Measurements from ENCODE around the gene CD2AP. TPM values are rescaled to one million over a fixed set of nuclear protein-coding genes. Genes with fewer than 3 reads are reported as not detected.
"Not testable (repeated sequence)": the region's sequence is repeated elsewhere in the genome, so short reads cannot be mapped to it uniquely, and the experiment has no call there.

The CD2AP gene
- polyA plus RNA-seq, 4 donors = 18.9 to 92.2 (median 82.5) TPM

DNA sequence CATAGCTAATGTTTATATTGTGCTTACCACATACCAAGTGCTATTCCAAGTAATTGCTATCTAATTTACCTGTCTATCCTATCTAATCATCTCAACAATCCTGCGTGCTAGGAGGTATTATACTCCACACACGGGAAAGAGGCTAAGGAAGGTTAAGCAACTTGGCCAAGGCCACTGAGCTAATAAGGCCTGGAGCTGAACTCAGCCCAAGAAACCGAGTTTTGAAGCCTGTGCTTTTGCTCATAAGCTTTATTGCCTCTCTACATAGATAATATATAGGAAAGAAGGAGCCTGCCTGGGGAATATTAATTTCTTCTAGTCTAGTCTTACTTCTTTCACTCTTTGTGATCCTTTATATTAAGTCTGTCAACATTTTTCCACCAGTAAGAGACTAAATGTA, 153.0 kb downstream of the CD2AP start:
- DNase-seq (ENCODE audit: low read depth in 4 of 4, low spot score in 3 of 4) = no peak

DNA sequence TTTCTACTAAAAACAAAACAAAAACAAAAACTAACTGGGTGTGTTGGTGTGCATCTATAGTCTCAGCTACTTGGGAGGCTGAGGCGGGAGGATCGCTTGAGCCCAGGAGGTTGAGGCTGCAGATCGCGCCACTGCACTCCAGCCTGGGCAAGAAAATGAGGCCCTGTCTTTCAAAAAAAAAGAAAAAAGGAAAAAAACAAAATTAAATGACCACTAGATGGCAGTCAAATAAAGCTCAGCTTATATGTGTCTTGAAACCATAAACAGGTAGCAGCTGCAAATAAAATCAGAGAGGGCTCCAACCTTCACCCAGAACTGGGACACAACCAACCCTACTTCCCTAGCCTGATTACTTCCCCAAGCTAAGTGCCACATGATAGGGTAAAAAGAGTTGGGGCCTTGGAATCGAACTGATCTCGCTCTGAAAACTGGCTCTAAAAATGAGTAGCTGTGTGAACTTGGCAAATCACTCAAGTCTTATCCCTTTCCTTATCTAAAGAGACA, 153.7 kb downstream of the CD2AP start:
- DNase-seq (ENCODE audit: low read depth in 4 of 4, low spot score in 3 of 4) = peak in 3 of 4 donors; percentile 14 to 48 (median 43)

DNA sequence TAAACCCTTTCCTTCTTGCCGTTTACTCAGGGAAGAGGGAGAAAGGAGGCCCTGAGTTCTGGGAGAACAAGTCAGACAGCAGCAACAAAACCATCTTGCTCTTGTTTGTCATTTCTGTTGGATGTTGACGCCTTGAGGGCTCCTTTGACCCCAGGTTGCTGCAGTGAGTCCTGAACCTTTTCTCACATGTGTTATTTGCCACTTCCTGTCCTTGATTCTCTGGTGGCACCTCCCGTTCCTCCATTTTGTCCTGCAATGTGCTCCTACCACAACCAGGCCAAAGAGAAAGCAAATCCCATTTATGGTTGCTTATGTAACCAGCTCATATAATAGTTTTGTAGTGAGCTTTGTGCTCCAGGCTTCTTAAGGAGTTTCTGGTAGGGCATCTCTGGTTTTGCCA, 154.2 kb downstream of the CD2AP start:
- DNase-seq (ENCODE audit: low read depth in 4 of 4, low spot score in 3 of 4) = no peak

DNA sequence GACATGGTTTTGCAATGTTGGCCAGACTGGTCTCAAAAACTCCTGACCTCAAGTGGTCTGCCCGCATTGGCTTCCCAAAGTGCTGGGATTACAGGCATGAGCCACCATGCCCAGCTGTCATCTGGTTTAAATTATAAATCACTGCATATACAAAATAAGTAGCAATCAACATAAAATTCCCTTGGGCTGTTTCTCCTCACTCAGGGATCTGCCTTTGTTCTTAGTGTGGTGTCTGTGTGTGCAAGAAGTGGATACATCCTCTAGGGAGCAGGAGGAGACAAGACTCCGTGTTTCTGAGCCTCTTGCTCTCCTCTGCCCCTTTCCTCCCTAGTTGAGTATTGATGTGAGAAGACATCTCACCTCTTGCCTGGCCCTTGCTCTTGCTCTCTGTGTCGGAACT, 155.6 kb downstream of the CD2AP start:
- no peak for DNase-seq (ENCODE audit: low read depth in 4 of 4, low spot score in 3 of 4)

DNA sequence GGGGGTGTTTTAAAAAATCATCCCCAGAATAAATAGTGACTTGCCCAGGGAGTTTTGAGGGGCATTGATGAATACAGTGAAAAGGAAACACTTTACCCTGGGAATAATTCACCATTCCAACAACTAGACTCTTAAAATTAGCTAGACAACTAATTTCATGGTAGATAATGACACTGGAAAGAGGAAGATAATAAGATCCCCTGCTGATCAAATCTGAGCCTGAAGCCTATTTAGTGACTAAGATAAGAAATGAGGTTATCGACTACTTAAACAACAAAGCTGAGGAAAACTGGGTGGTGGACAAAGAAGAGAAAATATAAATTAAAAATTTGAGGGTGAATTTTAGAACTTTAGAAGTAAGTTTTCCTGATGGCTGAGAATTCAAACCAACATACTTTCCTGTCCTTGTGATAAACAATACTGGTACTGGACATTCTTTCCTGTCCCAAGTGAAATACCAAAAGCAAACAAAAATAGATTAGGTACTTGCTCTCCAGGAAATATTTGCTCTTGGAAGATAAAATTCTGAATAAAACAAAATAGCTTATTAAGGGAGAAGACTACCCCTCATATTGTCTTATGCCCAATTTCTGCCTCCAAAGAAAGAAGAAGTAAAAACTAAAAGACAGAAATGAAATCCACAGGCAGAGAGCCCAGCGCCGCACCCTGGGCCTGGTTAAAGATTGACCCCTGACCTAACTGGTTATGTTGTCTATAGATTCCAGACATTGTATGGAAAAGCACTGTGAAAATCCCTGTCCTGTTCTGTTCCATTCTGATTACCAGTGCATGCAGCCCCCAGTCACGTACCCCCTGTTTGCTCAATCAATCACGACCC, 156.8 kb downstream of the CD2AP start:
- no peak for DNase-seq (ENCODE audit: low read depth in 4 of 4, low spot score in 3 of 4)

DNA sequence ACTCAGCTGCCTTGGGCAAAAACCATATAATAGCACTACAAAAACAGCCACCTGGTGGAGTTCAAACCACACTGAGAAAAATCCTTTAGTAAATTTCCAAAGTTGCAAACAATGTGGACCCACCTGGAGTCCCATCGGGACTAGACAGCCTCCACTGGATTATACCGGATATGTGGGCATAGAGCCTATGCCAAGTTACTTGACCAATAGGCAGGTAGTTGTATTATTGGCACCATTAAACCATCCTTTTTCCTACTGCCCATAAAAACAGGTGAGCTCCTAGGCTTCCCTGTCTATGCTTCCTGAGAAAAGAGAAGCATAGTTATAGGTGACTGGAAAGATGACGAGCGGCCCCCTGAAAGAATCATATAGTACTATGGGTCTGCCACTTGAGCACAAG, 169.1 kb downstream of the CD2AP start:
- no peak for DNase-seq (ENCODE audit: low read depth in 4 of 4, low spot score in 3 of 4)

DNA sequence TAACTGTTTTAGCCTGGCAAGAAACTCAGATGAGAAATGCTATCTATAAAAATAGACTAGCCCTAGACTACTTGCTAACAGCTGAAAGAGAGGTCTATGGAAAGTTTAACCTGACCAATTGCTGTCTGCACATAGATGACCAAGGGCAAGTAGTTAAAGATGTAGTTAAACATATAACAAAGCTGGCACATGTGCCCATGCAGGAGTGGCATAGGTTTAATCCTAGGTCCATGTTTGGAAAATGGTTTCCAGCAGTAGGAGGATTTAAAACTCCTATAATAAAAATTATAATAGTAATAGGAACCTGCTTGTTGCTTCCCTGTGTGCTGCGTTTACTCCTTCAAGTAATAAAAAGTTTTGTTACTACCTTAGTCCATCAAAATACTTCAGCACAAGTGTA, 169.6 kb downstream of the CD2AP start:
- DNase-seq (ENCODE audit: low read depth in 4 of 4, low spot score in 3 of 4) = no peak

DNA sequence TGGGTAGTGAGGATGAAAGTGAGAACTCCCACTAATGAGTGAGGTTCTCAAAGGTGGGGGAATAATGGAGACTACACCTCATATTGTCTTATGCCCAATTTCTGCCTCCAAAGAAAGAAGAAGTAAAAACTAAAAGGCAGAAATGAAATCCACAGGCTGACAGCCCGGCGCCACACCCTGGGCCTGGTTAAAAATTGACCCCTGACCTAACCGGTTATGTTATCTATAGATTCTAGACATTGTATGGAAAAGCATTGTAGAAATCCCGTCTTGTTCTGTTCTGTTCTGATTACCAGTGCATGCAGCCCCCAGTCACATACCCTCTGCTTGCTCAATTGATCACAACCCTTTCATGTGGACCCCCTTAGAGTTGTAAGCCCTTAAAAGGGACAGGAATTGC, 170.0 kb downstream of the CD2AP start:
- not testable (repeated sequence) for DNase-seq (ENCODE audit: low read depth in 4 of 4, low spot score in 3 of 4)

DNA sequence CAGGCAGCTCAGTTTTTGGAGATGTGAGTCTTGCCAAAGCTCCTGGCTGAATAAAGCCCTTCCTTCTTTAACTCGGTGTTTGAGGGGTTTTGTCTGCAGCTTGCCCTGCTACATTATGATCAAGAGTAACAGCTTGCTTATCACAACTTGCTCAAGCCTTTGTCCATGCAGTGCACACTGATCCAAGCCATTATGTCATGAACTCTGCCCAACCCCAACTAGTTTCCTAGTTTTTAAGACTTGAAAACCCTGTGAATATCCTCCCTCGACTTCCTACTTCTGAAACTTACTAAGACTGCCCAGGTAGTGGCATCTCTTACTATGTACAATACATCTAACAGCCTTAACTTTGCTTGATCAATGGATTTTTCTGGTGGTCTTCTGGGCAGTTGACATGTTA, 170.4 kb downstream of the CD2AP start:
- no peak for DNase-seq (ENCODE audit: low read depth in 4 of 4, low spot score in 3 of 4)

DNA sequence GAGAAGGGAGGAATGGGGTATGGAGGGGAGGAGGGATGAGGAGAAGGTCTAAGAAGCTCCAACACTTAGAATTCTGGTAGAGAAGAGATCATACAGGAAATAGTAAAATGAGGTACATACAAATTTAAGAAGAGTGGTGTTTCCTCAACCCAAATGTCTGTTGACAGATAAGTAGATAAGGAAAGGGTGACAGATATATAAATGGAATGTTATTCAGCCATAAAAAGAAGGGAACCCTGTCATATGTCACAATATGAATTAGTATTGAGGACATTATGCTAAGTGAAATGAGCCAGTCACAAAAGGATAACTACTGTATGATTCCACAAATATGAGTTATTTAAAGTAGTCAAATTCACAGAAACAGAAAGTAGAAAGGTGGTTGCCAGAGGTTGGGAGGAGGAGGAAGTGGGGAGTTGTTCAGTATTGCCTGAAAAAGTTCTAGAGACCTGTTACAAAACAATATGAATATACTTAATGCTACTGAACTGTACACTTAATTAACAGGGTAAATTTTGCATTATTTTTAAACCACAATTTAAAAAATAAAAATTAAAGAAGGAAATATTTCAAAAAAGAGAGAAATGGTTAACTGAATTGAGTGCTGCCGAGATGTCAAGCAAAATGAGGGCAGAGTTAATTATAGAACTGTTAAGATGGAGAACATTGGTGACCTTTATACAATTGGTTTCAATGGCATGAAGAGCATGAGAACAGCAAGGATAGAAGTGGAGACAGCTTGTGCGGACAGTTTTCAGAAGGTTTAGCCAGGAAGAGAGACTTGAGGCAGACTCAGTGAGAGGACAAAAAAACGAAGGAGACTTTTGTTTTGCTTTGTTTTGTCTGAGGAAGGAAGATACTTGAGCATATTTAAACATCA, 173.2 kb downstream of the CD2AP start:
- DNase-seq (ENCODE audit: low read depth in 4 of 4, low spot score in 3 of 4) = no peak

DNA sequence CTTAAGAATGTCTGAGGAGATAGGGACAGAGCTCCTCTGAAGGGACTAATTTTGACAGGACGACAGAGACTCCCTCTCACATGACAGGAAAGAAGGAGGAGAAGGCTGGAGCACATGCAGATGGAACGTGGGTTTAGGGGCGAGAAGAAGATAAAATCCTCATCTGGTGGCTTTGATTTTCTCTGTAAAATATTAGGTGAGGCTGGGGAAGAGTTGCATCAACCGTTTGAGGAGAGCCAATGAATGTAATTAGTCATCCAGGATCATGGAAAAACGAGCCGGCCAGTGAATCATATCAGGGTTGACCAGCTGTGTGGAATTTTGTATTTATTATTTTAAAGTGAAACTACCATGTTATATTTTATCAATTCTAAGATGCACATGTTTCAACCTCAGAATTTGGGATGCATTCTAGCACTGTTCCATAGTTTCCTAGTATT, 173.9 kb downstream of the CD2AP start:
- no peak for DNase-seq (ENCODE audit: low read depth in 4 of 4, low spot score in 3 of 4)

DNA sequence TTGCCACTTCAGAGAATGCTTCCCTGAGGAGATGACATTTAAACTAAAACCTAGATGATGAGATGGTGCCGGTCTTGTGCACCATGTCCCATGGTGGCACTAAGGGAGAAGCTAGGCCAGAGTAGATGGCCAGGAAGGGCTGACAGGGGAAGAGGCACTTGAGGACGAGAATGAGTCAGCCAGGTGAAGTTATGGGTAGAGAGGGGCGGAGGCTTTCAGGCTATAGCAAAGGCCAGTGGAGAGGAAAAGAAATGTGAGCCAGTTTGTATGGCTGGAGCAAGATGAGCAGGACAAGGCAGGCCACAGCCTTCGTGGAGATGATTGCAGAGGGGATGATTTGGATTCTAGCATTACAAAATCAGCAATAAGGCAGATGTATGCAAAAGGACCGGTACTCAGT, 176.1 kb downstream of the CD2AP start:
- DNase-seq (ENCODE audit: low read depth in 4 of 4, low spot score in 3 of 4) = no peak

DNA sequence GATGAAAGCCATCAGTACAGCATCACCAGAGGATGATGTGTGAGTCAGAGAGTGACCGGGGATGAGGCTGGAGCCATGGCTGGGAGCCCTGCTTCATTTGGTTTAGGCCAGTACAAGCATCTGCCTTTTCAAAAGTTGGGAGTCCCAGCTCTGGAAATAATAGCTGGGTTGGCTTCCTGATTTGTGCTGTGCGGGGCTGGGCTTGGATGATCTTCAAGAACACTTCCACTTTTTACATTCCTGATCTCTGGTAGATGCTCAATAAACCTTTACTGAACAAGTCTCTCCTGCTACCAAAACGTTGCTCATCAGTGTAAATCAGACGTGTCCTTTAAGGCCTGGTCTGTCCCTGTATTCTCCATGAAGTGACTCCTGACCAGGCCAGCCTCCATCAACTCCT, 176.7 kb downstream of the CD2AP start:
- DNase-seq (ENCODE audit: low read depth in 4 of 4, low spot score in 3 of 4) = no peak

DNA sequence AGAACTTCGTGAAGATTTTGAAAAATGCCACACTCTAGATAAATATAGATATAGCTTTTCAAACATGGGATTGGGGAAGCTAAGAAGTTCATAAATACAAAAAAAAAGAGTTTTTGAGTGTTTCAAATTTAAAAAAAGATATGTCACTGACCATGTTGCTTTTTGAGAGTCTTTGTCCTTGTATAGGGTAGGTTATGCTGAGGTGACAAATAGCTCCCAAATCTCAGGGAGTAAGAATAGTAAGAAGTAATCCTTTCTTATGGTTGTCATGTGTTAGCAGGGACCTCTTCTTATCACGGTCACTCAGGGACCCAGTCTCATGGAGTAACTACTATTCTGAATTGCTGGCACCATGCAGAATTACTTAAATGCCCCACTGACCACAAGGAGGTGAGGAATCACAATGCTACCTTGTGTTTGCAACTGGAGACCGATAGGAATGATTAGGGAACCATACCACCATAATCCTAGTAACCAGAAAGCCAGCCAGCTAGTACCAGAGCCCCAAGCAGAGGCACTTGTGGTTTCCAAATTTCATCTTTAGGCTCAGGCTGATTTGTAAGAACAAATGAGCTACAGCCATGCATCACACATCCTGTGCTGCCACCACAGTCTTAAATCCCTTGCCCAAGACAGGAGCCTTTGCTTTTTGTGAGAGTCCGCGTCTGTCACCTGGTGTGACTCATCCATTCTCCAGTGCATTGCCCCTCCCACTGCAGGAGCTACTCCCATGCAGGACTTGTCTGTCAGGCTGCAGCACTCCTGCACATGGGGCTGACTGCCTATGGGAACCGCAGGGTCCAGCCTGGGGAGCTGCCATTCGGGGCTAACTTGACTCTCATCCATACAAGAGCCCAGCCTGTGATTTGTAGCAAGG, 178.4 kb downstream of the CD2AP start:
- DNase-seq (ENCODE audit: low read depth in 4 of 4, low spot score in 3 of 4) = no peak

DNA sequence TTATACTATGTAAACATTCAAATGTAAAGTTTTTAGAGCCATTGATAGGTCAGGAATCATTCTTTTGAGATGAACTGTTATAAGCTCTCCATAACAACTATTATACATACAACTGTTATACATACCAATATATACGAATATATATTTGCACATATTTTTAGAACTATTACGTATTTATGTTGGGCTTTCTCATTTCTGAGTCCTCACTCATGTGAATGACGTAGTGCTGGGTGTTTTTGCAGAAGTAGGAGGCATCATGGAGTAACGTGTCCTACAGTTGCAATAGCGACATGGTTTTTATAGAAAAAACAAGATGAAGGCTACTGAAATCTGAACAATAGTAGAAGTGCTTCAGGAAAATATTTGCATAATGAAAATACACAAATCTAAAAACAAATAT, 184.4 kb downstream of the CD2AP start:
- DNase-seq (ENCODE audit: low read depth in 4 of 4, low spot score in 3 of 4) = no peak

DNA sequence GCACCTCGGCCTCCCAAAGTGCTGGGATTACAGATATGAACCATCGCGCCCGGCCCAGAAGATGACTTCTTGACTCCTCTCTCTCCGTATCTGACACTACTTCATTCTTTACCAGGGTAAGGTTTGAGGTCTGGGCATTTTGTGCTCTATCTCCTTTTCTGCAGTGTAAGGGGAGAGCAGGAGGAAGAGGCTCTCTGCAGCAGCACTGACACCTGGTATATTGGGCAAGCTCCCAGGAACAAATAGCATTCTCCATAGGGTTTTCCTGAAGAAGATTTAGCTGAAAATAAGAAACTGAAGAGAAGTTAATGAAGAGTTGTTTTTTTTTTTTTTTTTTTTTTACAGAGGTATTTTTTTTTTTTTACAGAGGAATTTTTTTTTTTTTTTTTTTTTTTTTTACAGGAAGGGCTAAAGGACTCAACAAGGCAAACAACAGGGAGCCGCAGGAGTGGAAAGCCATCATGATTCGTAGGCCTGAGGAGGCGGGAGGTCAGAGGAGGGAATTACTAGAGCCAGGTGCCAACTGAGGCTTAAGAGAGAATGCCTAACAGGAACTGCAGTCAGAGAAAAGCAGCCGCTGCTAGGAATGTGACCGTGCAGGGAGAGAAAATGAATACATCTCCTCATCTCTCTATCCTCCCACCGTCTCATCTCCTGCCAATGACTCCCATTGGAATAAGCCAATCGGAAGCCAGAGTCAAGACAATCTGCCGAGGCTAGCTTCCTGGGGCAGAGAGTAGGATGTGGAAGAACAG, 186.1 kb downstream of the CD2AP start:
- DNase-seq (ENCODE audit: low read depth in 4 of 4, low spot score in 3 of 4) = no peak

DNA sequence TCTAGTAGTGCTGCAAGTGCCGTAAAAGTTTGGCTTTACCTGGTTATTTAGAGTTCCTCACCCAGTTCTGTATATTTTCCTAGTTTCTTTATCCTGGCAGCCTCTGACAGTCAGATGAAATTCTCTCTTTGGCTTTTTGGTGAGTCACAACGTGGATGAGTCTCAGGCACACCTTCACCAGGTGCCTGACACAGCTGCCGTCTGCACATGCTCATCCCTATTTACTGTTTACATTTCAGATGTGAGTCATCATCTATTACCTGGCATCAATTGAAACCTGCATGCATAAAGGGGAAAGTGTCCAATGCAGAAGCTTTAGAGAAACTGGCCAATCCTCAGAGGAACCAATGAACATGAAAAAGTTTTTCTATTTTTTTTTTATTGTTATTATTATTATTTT, 187.5 kb downstream of the CD2AP start:
- no peak for DNase-seq (ENCODE audit: low read depth in 4 of 4, low spot score in 3 of 4)

DNA sequence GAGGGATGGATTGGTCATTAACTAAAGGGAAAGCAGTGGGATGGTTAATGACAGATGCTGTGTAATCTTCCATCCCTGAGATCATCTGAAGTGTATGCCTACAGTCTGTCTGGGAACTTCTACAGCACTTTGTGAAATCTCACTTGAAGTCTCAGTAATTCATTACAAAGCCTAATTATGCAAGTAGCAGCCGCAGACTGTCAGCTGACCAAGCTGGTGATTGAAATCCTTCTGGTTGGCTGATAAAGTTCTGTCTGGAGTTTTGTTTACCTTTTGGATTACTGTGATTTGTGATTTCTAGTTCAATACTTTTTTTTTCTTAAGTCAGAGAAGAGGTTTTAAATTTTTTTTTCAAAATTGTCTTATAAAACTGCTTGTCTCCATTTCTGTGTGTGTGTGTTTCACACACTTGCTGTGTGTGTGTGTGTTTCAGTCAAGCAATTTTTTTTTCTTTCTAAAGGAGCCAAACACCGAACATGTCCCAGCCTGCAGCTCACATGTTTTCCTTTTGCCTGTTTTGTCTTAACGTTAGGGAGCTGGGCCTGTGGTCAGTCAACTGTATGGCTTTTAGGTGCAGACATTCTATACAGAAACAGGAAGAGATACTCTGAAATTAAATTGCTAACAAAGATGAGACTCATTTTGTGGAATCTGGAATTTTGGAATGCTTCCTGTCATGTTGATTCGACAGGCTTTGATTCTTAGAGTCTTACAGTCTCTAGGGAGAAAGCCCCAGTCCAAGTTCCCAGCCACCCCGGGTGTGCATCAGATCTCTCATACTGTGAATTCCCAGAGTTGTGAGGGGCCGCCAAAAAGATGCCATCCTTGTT, 192.3 kb downstream of the CD2AP start:
- peak in 3 of 4 donors; percentile 19 to 45 (median 42) for DNase-seq (ENCODE audit: low read depth in 4 of 4, low spot score in 3 of 4)

DNA sequence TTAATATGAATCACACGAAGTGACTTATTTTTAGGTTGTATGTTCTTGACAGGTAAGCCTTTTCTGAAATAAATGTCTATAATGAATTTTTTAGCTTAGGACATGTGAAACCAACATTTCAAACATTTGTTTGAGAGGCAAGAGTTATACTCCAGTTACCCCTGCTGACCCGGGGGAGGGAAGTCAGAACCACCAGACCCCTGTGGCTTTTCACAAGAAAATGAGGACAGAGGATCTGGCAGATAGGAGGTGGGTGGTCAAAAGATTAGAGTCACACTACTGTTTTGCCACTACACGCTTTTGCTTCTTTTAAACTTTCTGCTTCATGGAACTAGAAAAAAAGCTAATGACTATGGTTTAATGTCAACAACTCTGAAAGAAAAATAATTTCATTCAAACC, 193.3 kb downstream of the CD2AP start:
- DNase-seq (ENCODE audit: low read depth in 4 of 4, low spot score in 3 of 4) = no peak

Data from left renal pelvis (tissue), 4 donors.